Measurements from ENCODE around the gene KSR1.

- TF ChIP-seq CTCF (conservative IDR thresholded peaks at IDR 0.05) (no peak), ZFX (IDR thresholded peaks at IDR 0.05) (no peak)
Measured at GRCh38 chr17:27413792-27414191, 42.5 kb upstream of the KSR1 start.
